CD4-positive, alpha-beta T cell treated with Interleukin-4 for 4 hours (primary cell): Measurements from ENCODE around the gene AATF.

ENCODE experiments used
- DNase-seq: peaks from one replicate; pipeline ENCODE4 v3.0.0-alpha.2; 2020

The AATF gene

GRCh38 chr17:36948717-36949460, at the start of gene AATF:
AATF (plus strand) TSS chr17:36948954; CDS start chr17:36949126, 172 bp downstream.
- DNase-seq = peak; percentile 95

- no peak for DNase-seq
Measured at GRCh38 chr17:36899250-36900159, 49.2 kb upstream of the AATF start.

DNA sequence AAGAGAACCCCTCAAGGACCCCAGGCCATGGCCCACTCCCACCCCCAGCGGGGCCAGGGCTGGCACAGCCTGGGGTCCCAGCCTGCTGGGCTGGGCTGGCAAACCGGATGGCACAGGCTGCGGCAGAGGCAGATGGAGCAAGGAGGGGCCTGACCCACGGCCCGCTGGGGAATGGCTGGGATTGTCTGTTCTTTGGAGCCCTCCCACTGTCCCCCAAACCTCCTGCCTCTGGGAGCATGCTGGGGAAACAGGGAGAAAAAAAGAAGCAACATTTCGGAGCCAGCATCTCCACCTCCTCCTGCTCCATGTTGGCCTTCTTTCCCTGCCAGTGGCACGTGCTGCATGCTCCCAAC, 48.6 kb upstream of the AATF start:
- no peak for DNase-seq

GRCh38 chr17:36901506-36901905, 47.2 kb upstream of the AATF start:
- no peak for DNase-seq

- DNase-seq = no peak
Measured at GRCh38 chr17:36907407-36907806, 41.3 kb upstream of the AATF start.

DNA sequence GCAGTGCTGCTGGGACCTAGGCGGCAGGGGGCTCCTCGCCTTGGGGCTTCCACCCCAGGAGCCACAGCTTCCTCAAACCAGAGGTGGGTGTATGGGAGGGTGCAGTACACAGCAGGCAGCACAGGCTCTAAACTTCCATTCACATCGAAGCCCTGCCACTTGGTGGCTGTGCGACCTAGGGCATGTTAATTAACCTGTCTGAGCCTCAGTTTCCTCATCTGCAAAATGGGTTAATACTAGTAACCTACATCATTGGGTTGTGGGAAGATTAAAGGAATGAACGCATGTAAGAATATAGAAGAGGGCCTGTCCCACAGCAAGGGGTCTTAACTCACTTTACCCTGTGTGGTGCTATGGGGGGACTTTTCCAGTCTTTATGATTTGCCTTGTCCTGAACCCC, 38.2 kb upstream of the AATF start:
- DNase-seq = no peak

- no peak for DNase-seq
Measured at GRCh38 chr17:36911001-36911400, 37.8 kb upstream of the AATF start.

DNA sequence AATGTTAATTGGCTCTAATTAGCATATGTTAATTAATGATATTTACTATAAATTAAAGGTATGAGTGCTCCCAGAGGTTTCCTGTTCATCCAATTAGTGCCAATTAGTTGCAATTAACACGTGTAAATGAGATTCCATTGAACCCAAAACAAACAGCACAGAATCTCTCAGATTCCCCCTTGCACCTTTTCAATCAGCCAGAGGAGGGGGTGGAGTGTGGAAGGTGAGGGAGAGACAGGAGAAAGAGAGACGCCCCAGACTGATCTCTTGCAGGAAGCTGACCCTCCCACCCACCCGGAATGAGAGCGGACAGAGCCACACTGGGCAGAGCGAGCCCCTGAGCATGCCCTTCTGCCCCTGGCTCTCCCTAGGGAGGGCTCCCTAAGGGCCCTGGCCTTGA, 35.6 kb upstream of the AATF start:
- DNase-seq = no peak

DNA sequence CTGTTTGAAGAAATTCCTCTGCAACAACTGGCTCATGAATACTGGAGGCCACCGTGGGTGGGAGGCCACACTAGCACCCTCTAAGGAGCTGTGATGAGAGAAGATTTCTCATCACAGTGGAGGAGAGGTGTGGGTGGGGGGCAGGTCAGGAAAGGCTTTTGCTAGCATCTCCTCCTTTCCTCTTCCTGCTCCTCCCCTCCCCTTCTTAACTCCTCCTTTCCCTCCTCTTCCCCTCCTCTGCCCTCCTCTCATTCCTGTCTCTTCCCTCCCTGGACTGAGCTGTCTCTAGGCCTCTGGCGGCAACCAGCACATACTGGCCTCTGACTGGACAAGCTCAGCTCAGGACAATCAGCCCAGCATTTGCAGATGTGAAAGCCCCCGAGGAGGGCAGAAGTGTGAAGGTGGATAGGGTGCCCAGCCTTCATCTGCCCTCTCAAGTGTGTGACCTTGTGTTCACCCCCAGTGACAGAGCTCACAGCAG, 30.5 kb upstream of the AATF start:
- DNase-seq = no peak

DNA sequence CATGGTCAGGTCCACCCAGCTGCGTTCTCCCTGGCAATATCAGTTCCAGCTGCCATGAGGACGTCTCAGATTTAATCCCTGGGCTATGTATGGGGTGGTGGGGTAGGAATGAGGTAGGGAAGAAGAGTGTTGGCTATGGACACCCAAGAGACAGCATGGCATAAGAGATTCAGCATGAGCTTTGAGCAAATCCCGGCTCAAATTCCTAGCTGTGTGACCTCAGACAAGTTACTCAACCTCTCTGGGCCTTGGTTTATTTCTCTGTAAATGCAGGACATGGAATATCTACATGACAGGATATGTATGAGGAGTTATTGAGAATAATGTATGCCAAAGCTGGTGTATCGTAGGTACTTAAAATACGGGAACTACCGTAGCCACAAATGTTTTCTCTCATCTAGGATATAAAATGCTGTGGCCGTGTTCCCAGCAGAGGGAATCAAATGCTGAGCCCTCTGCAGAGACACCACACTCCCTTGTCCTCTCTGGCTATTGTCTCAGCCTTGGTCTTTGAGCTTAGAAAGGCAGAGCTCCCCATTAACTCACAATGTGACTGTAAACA, 29.3 kb upstream of the AATF start:
- DNase-seq = no peak

- no peak for DNase-seq
Measured at GRCh38 chr17:36920032-36921005, 28.4 kb upstream of the AATF start.

GRCh38 chr17:36921095-36921851, 27.5 kb upstream of the AATF start:
- no peak for DNase-seq

DNA sequence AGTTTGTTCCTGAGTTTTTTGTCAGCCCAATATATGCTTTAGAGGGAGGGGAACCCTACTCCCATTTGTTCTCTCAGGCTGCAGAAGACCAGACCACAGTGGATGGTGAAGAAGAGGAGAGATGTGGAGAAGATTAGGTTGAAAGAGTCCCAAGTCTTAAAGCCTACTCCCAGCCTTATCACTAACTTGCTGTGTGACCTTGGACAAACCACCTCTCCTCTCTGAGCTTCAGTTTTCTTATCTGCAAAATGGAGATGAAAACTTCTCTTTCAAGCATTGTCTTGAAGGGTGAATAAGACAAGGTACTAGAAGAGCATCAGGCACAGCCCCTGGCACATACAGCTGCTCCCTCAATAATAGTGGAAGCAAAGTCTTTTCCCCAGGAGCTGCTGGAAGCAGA, 26.6 kb upstream of the AATF start:
- no peak for DNase-seq

- no peak for DNase-seq
Measured at GRCh38 chr17:36923814-36924221, 24.9 kb upstream of the AATF start.

DNA sequence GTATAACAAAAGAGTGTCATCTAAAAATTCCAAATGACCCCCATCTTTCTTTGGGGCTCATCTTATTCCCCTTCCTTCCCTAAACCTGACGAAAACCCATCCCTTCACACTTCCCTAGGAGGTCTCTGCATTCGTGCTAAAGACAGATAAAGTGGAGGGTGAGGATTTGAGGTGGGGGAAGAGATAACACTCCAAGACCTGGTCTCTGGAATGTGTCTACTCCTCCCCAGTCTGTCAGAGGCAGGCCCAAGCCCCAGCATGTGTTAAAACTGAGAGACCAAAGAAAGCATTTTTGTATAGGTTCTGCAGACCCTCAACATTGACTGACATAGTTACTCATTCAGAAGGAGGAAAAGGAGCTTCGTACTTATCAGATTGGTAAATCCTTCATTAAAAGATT, 22.5 kb upstream of the AATF start:
- DNase-seq = no peak

- no peak for DNase-seq
Measured at GRCh38 chr17:36926701-36927100, 22.1 kb upstream of the AATF start.

- no peak for DNase-seq
Measured at GRCh38 chr17:36928471-36929345, 20.0 kb upstream of the AATF start.

GRCh38 chr17:36929851-36930582, 18.7 kb upstream of the AATF start:
- DNase-seq = no peak

DNA sequence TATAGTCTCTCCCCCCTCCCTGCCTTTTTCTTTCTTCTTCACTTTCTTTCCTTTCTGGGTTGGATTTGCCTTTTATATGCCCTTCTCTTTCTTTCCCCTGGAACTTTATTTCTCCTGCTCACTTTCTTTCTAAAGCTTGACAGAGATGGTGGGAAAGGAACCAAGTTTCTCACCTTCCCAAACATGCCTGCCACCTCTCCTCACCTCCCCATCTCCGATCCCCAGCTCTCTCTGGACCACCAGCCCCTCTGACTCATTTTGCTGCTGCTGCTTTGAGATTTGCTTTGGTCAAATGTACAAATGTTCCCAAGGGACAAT, 18.2 kb upstream of the AATF start:
- DNase-seq = no peak

- DNase-seq = no peak
Measured at GRCh38 chr17:36931096-36931696, 17.6 kb upstream of the AATF start.
